Activated naive CD8-positive, alpha-beta T cell treated with anti-CD3 and anti-CD28 coated beads, Interleukin-2, amount 10 ng/mL, durations not matched to agents 7 days and 5 days (primary cell): ENCODE measurements around the gene TFAP2E. TPM values are rescaled to one million over a fixed set of nuclear protein-coding genes. Genes with fewer than 3 reads are reported as not detected.

Experiments
- ATAC-seq: fragments of 150-1000 bp; cut with Tn5 transposase; one replicate; pipeline ENCODE4 v1.10.0; 2021; ENCODE audit warnings: low read depth, moderate library complexity
- POLR2A ChIA-PET: fragments of 350-600 bp; sonication (Branson Sonifier 250); formaldehyde crosslinking; loops from one replicate; lab custom pipeline; 2021; ENCODE audit warnings: antibody characterized with exemption; lab: Charles Lee
- DNase-seq: peaks from one replicate; pipeline ENCODE4 v3.0.0; 2021
- H3K27ac Mint-ChIP-seq: one replicate; pipeline ENCODE4 v1.8.0; 2022; ENCODE audit warnings: mild to moderate bottlenecking, mixed read lengths
- H3K27me3 Mint-ChIP-seq: one replicate; pipeline ENCODE4 v1.8.0; 2022; ENCODE audit warnings: mild to moderate bottlenecking, moderate library complexity, mixed read lengths
- H3K36me3 Mint-ChIP-seq: one replicate; pipeline ENCODE4 v1.8.0; 2021; ENCODE audit warnings: mild to moderate bottlenecking, mixed read lengths
- H3K4me1 Mint-ChIP-seq: one replicate; pipeline ENCODE4 v1.8.0; 2021; ENCODE audit warnings: mixed read lengths
- H3K4me3 Mint-ChIP-seq: one replicate; pipeline ENCODE4 v1.8.0; 2022; ENCODE audit warnings: mild to moderate bottlenecking, moderate library complexity, mixed read lengths
- H3K9me3 Mint-ChIP-seq: one replicate; pipeline ENCODE4 v1.8.0; 2021; ENCODE audit warnings: mixed read lengths
- total RNA-seq, 2 experiments: library from RNA; stranded (reverse); gene quantifications; one replicate each; pipeline ENCODE4 v1.2.3, GENCODE V29; 2021

TFAP2E gene
- total RNA-seq, 2 experiments from 2014 or later, result 1.2 to 1.8 TPM

- ATAC-seq, result no peak
- POLR2A ChIA-PET, result no interaction called here
- peaks cover 33% of the 10 kb centered on the region for H3K4me1 Mint-ChIP-seq
- H3K27me3 Mint-ChIP-seq, result no peaks in the 10 kb centered on the region
- DNase-seq, result no peak
- peak overlapping the region; percentile 1 for H3K4me3 Mint-ChIP-seq
- H3K27ac Mint-ChIP-seq, result peak overlapping the region; percentile 61
- H3K36me3 Mint-ChIP-seq, result peaks cover 5% of the 10 kb centered on the region
- H3K9me3 Mint-ChIP-seq, result no peaks in the 10 kb centered on the region
Measured at GRCh38 chr1:35559317-35559944, 13.7 kb upstream of the TFAP2E start.

- POLR2A ChIA-PET, result interaction anchor here (0.5 to 2.4 kb wide), 2 partner anchors 109 to 165 kb away, joined by 4 to 7 read pairs; no protein-coding TSS in a partner anchor
- Mint-ChIP-seq H3K27me3 (no peaks in the 10 kb centered on the region), H3K4me3 (no peak overlapping the region), H3K9me3 (no peaks in the 10 kb centered on the region), H3K27ac (no peak overlapping the region), H3K36me3 (peaks cover 5% of the 10 kb centered on the region), H3K4me1 (peaks cover 29% of the 10 kb centered on the region)
- no peak for ATAC-seq
- no peak for DNase-seq
Measured at GRCh38 chr1:35560256-35561225, 12.6 kb upstream of the TFAP2E start.

- Mint-ChIP-seq H3K4me3 (no peak overlapping the region), H3K27me3 (no peaks in the 10 kb centered on the region), H3K4me1 (peaks cover 21% of the 10 kb centered on the region), H3K27ac (no peak overlapping the region), H3K9me3 (no peaks in the 10 kb centered on the region), H3K36me3 (peaks cover 5% of the 10 kb centered on the region)
- POLR2A ChIA-PET, result interaction anchor here (2.4 kb wide), 1 partner anchor 110 kb away, joined by 7 read pairs; no protein-coding TSS in a partner anchor
- ATAC-seq (no peak), DNase-seq (no peak)
Measured at GRCh38 chr1:35561297-35561971, 11.7 kb upstream of the TFAP2E start.

GRCh38 chr1:35561972-35562680, 11.0 kb upstream of the TFAP2E start:
- peaks cover 17% of the 10 kb centered on the region for H3K4me1 Mint-ChIP-seq
- no peak for DNase-seq

GRCh38 chr1:35563166-35563565, 9.9 kb upstream of the TFAP2E start:
- no peak overlapping the region for H3K4me3 Mint-ChIP-seq
- H3K27ac Mint-ChIP-seq, result no peak overlapping the region
- peaks cover 2% of the 10 kb centered on the region for H3K36me3 Mint-ChIP-seq
- ATAC-seq (no peak), DNase-seq (no peak)
- POLR2A ChIA-PET, result interaction anchor here (1.3 to 2.4 kb wide), 2 partner anchors 112 to 207 kb away, joined by 3 to 7 read pairs; partner anchors contain the start of gene CLSPN
- H3K4me1 Mint-ChIP-seq, result peaks cover 15% of the 10 kb centered on the region
- no peaks in the 10 kb centered on the region for H3K9me3 Mint-ChIP-seq
- no peaks in the 10 kb centered on the region for H3K27me3 Mint-ChIP-seq

More at GRCh38 chr1:35561972-35562680, 11.0 kb upstream of the TFAP2E start:
- Mint-ChIP-seq H3K27ac (no peak overlapping the region), H3K4me3 (no peak overlapping the region), H3K36me3 (peaks cover 5% of the 10 kb centered on the region), H3K9me3 (no peaks in the 10 kb centered on the region), H3K27me3 (no peaks in the 10 kb centered on the region)
- POLR2A ChIA-PET, result interaction anchor here (1.3 to 2.4 kb wide), 2 partner anchors 111 to 208 kb away, joined by 3 to 7 read pairs; partner anchors contain the start of gene CLSPN
- no peak for ATAC-seq

GRCh38 chr1:35564037-35564883, 8.9 kb upstream of the TFAP2E start:
- ATAC-seq, result peak; percentile 70
- H3K9me3 Mint-ChIP-seq, result no peaks in the 10 kb centered on the region
- peak; percentile 79 for DNase-seq
- no peak overlapping the region for H3K4me3 Mint-ChIP-seq
- no peaks in the 10 kb centered on the region for H3K27me3 Mint-ChIP-seq
- peaks cover 2% of the 10 kb centered on the region for H3K36me3 Mint-ChIP-seq
- peak overlapping the region; percentile 38 for H3K27ac Mint-ChIP-seq
- POLR2A ChIA-PET, result interaction anchor here (0.6 to 1.7 kb wide), 6 partner anchors 13 to 366 kb away, joined by 3 to 6 read pairs (median 3); no protein-coding TSS in a partner anchor
- H3K4me1 Mint-ChIP-seq, result peaks cover 12% of the 10 kb centered on the region

GRCh38 chr1:35564884-35565741, 8.0 kb upstream of the TFAP2E start:
- peaks cover 2% of the 10 kb centered on the region for H3K36me3 Mint-ChIP-seq
- POLR2A ChIA-PET, result interaction anchor here (0.6 to 1.7 kb wide), 6 partner anchors 12 to 367 kb away, joined by 3 to 6 read pairs (median 3); no protein-coding TSS in a partner anchor
- H3K4me3 Mint-ChIP-seq, result no peak overlapping the region
- no peak overlapping the region for H3K27ac Mint-ChIP-seq
- H3K9me3 Mint-ChIP-seq, result no peaks in the 10 kb centered on the region
- no peak for ATAC-seq
- peaks cover 9% of the 10 kb centered on the region for H3K4me1 Mint-ChIP-seq
- no peaks in the 10 kb centered on the region for H3K27me3 Mint-ChIP-seq
- no peak for DNase-seq

GRCh38 chr1:35565742-35566133, 7.4 kb upstream of the TFAP2E start:
- Mint-ChIP-seq H3K27ac (no peak overlapping the region), H3K9me3 (no peaks in the 10 kb centered on the region), H3K4me3 (no peak overlapping the region), H3K36me3 (peaks cover 2% of the 10 kb centered on the region), H3K4me1 (peaks cover 9% of the 10 kb centered on the region), H3K27me3 (no peaks in the 10 kb centered on the region)
- DNase-seq (no peak), ATAC-seq (no peak)
- POLR2A ChIA-PET, result interaction anchor here (1.5 to 1.7 kb wide), 2 partner anchors 12 to 115 kb away, joined by 6 read pairs; no protein-coding TSS in a partner anchor

GRCh38 chr1:35567947-35568558, 5.1 kb upstream of the TFAP2E start:
- DNase-seq (no peak), ATAC-seq (no peak)
- Mint-ChIP-seq H3K36me3 (peaks cover 2% of the 10 kb centered on the region), H3K27me3 (peaks cover 18% of the 10 kb centered on the region), H3K4me3 (no peak overlapping the region), H3K27ac (no peak overlapping the region), H3K4me1 (peaks cover 5% of the 10 kb centered on the region), H3K9me3 (no peaks in the 10 kb centered on the region)
- POLR2A ChIA-PET, result interaction anchor here (1.1 to 1.6 kb wide), 3 partner anchors 10 to 148 kb away, joined by 4 to 6 read pairs (median 4); no protein-coding TSS in a partner anchor

GRCh38 chr1:35568975-35569395, 4.1 kb upstream of the TFAP2E start:
- DNase-seq (peak; percentile 67), ATAC-seq (peak; percentile 68)
- POLR2A ChIA-PET, result interaction anchor here (1.0 to 1.6 kb wide), 4 partner anchors 9 to 200 kb away, joined by 4 to 6 read pairs (median 4); no protein-coding TSS in a partner anchor
- peaks cover 3% of the 10 kb centered on the region for H3K4me1 Mint-ChIP-seq
- peaks cover 19% of the 10 kb centered on the region for H3K27me3 Mint-ChIP-seq
- H3K9me3 Mint-ChIP-seq, result no peaks in the 10 kb centered on the region
- H3K27ac Mint-ChIP-seq, result no peak overlapping the region
- H3K4me3 Mint-ChIP-seq, result no peak overlapping the region
- H3K36me3 Mint-ChIP-seq, result peaks cover 2% of the 10 kb centered on the region
